Neural cell (in vitro differentiated cells): ENCODE measurements around the gene PKHD1. TPM values are rescaled to one million over a fixed set of nuclear protein-coding genes. Genes with fewer than 3 reads are reported as not detected.

Source experiments
- H2AFZ ChIP-seq: fragments of 200-600, 300-800 bp; sonication (generic), shearing (Covaris generic); 2 replicates; pipeline ENCODE4 v1.6.0; 2014; ENCODE audit warnings: low read depth, mild to moderate bottlenecking, antibody characterized with exemption, low read length, moderate library complexity
- H3F3A ChIP-seq: fragments of 200-600 bp; shearing (Covaris generic); 2 replicates; pipeline ENCODE4 v1.6.1; 2016; ENCODE audit warnings: mild to moderate bottlenecking, moderate library complexity, mixed read lengths, antibody characterized with exemption, low read length; ENCODE audit not compliant: insufficient read depth, poor library complexity, severe bottlenecking
- H3K27ac ChIP-seq: fragments of 200-600, 300-800 bp; sonication (generic), shearing (Covaris generic); 2 replicates; pipeline ENCODE4 v1.5.1; 2014; ENCODE audit warnings: mild to moderate bottlenecking, low read length, moderate library complexity
- H3K27me3 ChIP-seq: fragments of 300-800, 200-600 bp; sonication (generic), shearing (Covaris generic); 2 replicates; pipeline ENCODE4 v1.6.0; 2014; ENCODE audit warnings: mild to moderate bottlenecking, low read depth, low read length, moderate library complexity; ENCODE audit not compliant: insufficient read depth
- H3K36me3 ChIP-seq: fragments of 300-800, 200-600 bp; sonication (generic), shearing (Covaris generic); 2 replicates; pipeline ENCODE4 v1.5.1; 2014; ENCODE audit warnings: mild to moderate bottlenecking, antibody characterized with exemption, low read length, moderate library complexity; ENCODE audit not compliant: insufficient read depth
- H3K4me2 ChIP-seq: fragments of 300-800, 200-600 bp; sonication (generic), shearing (Covaris generic); 2 replicates; pipeline ENCODE4 v1.6.0; 2014; ENCODE audit warnings: mild to moderate bottlenecking, low read length
- H3K4me3 ChIP-seq: fragments of 300-800, 200-600 bp; sonication (generic), shearing (Covaris generic); 2 replicates; pipeline ENCODE4 v1.5.1; 2014; ENCODE audit warnings: mild to moderate bottlenecking, low read length, moderate library complexity
- H3K79me2 ChIP-seq: fragments of 200-600 bp; shearing (Covaris generic); replicated peaks from 2 replicates; pipeline ENCODE4 v1.6.0; 2014; ENCODE audit warnings: mild to moderate bottlenecking, low read length, moderate library complexity; ENCODE audit not compliant: insufficient read depth
- H3K9ac ChIP-seq: fragments of 300-800, 200-600 bp; sonication (generic), shearing (Covaris generic); 2 replicates; pipeline ENCODE4 v1.6.1; 2016; ENCODE audit warnings: mild to moderate bottlenecking, low read length, mixed read lengths
- H3K9me2 ChIP-seq: fragments of 200-600 bp; shearing (Covaris generic); 2 replicates; pipeline ENCODE4 v1.6.1; 2016; ENCODE audit warnings: mild to moderate bottlenecking, low read length, mixed read lengths; ENCODE audit not compliant: insufficient read depth
- H3K9me3 ChIP-seq: fragments of 200-600, 300-800 bp; sonication (generic), shearing (Covaris generic); 2 replicates; pipeline ENCODE4 v1.6.1; 2016; ENCODE audit warnings: mild to moderate bottlenecking, mixed run types, low read length, moderate library complexity, mixed read lengths
- H4K20me1 ChIP-seq: fragments of 200-600 bp; shearing (Covaris generic); 2 replicates; pipeline ENCODE4 v1.6.1; 2016; ENCODE audit warnings: mild to moderate bottlenecking, mixed run types; ENCODE audit not compliant: insufficient read depth
- CTCF ChIP-seq: fragments of 450-650 bp; IDR thresholded peaks from 2 replicates; pipeline ENCODE4 v1.5.1; 2014; ENCODE audit warnings: antibody characterized with exemption, mild to moderate bottlenecking, moderate library complexity; ENCODE audit not compliant: poor library complexity, severe bottlenecking
- EP300 ChIP-seq: fragments of 450-650 bp; conservative IDR thresholded peaks from 2 replicates; pipeline ENCODE4 v1.6.1; 2014; ENCODE audit warnings: antibody characterized with exemption, mild to moderate bottlenecking, moderate library complexity; ENCODE audit not compliant: poor library complexity, severe bottlenecking
- EZH2 ChIP-seq: fragments of 200-600, 300-800 bp; shearing (Covaris generic), sonication (generic); IDR thresholded peaks from 2 replicates; pipeline ENCODE4 v1.6.1; 2014; ENCODE audit warnings: antibody characterized with exemption, low read length, borderline replicate concordance, mild to moderate bottlenecking; ENCODE audit not compliant: insufficient read depth, poor library complexity, severe bottlenecking
- MXI1 ChIP-seq: fragments of 450-650 bp; conservative IDR thresholded peaks from 2 replicates; pipeline ENCODE4 v1.6.1; 2014; ENCODE audit warnings: antibody characterized with exemption, mild to moderate bottlenecking; ENCODE audit not compliant: poor library complexity, severe bottlenecking
- POLR2AphosphoS5 ChIP-seq: IDR thresholded peaks from 2 replicates; pipeline ENCODE4 v1.6.1; 2012
- RAD21 ChIP-seq: fragments of 450-650 bp; conservative IDR thresholded peaks from 2 replicates; pipeline ENCODE4 v1.6.1; 2014; ENCODE audit warnings: antibody characterized with exemption, mild to moderate bottlenecking, moderate library complexity
- REST ChIP-seq: IDR thresholded peaks from 2 replicates; pipeline ENCODE4 v1.6.1; 2012; ENCODE audit warnings: borderline replicate concordance
- SMC3 ChIP-seq: fragments of 450-650 bp; conservative IDR thresholded peaks from 2 replicates; pipeline ENCODE4 v1.6.1; 2014; ENCODE audit warnings: antibody characterized with exemption, mild to moderate bottlenecking, moderate library complexity; ENCODE audit not compliant: poor library complexity
- TAF1 ChIP-seq: IDR thresholded peaks from 2 replicates; pipeline ENCODE4 v1.6.1; 2012; ENCODE audit warnings: low read depth
- polyA plus RNA-seq: library from polyadenylated mRNA; depleted of rRNA; stranded (reverse); fragments of >200 nt; gene quantifications from 2 replicates; pipeline ENCODE4 v1.2.3, GENCODE V29; 2014

Gene PKHD1
- polyA plus RNA-seq, 1 donor from 2014 or later: not detected

- no peaks in the 10 kb centered on the region for H3K36me3 ChIP-seq
- H3K9ac ChIP-seq: no peak overlapping the region
- no peaks in the 10 kb centered on the region for H3K79me2 ChIP-seq
- H4K20me1 ChIP-seq: no peaks in the 10 kb centered on the region
- H3K4me3 ChIP-seq: no peak overlapping the region
- H3K4me2 ChIP-seq: no peak overlapping the region
- H3K9me3 ChIP-seq: no peaks in the 10 kb centered on the region
- no peak overlapping the region for H2AFZ ChIP-seq
- no peak for TF ChIP-seq EZH2
- TF ChIP-seq SMC3: no peak
- TF ChIP-seq REST: no peak
- no peak for TF ChIP-seq RAD21
- no peak for TF ChIP-seq MXI1
- no peak for TF ChIP-seq EP300
- no peak for TF ChIP-seq TAF1
- TF ChIP-seq CTCF: no peak
- TF ChIP-seq POLR2AphosphoS5: no peak
- H3F3A ChIP-seq: no peaks in the 10 kb centered on the region
- no peak overlapping the region for H3K27ac ChIP-seq
- no peaks in the 10 kb centered on the region for H3K27me3 ChIP-seq
- H3K9me2 ChIP-seq: no peaks in the 10 kb centered on the region
Observed at GRCh38 chr6:51866867-51867266, 220.5 kb downstream of the PKHD1 start.

GRCh38 chr6:51865996-51866395, 221.4 kb downstream of the PKHD1 start:
- H3F3A ChIP-seq: no peaks in the 10 kb centered on the region
- no peak overlapping the region for H2AFZ ChIP-seq
- H3K4me3 ChIP-seq: no peak overlapping the region
- H3K79me2 ChIP-seq: no peaks in the 10 kb centered on the region
- H3K9me2 ChIP-seq: no peaks in the 10 kb centered on the region
- no peak for TF ChIP-seq REST
- TF ChIP-seq EZH2: no peak
- TF ChIP-seq SMC3: no peak
- TF ChIP-seq TAF1: no peak
- TF ChIP-seq POLR2AphosphoS5: no peak
- no peak for TF ChIP-seq MXI1
- TF ChIP-seq EP300: no peak
- TF ChIP-seq RAD21: no peak
- TF ChIP-seq CTCF: no peak
- no peak overlapping the region for H3K9ac ChIP-seq
- no peak overlapping the region for H3K4me2 ChIP-seq
- H4K20me1 ChIP-seq: no peaks in the 10 kb centered on the region
- H3K36me3 ChIP-seq: no peaks in the 10 kb centered on the region
- no peak overlapping the region for H3K27ac ChIP-seq
- H3K27me3 ChIP-seq: no peaks in the 10 kb centered on the region
- H3K9me3 ChIP-seq: no peaks in the 10 kb centered on the region
